CD1c-positive myeloid dendritic cell (primary cell): ENCODE measurements around the gene IGFBP7.

ENCODE experiments used
- DNase-seq: peaks from one replicate; pipeline ENCODE4 v3.0.0-alpha.2; 2016; ENCODE audit errors: extremely low spot score

The IGFBP7 gene

DNA sequence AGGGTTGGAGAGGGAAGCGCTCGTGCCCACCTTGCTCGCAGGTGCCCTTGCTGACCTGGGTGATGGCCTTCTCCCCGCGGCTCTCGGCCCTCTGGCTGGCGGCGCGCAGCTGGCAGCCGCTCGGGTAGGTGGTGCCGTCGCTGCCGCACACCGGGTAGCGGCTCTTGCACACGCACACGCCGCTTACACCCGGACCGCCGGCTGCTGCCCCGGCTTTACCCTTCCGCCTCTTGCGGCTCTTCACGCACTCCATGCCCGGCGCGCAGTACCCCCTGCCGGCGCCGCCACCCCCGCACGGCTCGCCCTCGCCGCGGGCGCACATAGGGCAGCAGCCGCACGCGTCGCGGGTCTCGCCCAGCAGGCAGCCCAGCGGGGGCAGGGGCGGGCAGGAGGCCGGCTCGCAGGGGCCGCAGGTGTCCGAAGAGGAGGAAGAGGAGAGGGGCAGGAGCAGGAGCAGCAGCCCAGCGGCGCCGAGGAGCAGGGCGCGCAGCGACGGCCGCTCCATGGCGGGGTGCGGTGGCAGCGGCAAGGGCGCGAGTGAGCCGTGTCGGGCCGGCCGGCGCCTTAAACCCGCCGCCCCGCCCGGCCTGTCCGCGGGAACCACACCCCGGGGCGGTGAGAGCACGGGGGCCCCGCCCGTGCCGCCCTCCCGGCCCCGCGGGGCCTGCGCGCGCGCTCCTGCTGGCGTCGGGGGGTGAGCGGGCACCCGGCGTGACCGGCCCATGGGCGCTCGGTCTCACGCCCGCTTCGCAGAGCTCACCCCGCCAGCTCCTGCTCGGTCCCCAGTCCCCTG, at the start of gene IGFBP7:
IGFBP7 (minus strand) TSS at position 539 of the 793 bp plus-strand sequence; CDS start at position 505, 34 bp downstream.
- peak; percentile 50 for DNase-seq

DNA sequence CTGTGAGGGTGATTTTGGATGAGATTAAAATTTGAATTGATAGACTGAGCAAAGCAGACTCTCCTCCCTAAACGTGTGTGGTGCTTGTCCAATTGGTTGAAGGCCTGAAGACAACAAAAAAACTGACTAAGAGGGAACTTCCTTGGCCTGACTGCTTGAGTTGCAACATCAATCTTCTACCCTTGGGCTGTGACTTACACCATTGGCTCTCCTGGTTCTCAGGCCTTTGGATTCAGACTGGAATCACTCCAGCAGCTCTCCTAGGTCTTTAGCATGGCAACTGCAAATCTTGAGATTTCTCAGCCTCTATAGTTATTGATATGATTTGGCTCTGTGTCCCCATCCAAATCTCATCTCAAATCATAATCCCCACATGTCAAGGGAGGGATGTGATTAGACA, 49.7 kb upstream of the IGFBP7 start:
- no peak for DNase-seq

- no peak for DNase-seq
Measured at GRCh38 chr4:57158762-57159161, 48.6 kb upstream of the IGFBP7 start.

DNA sequence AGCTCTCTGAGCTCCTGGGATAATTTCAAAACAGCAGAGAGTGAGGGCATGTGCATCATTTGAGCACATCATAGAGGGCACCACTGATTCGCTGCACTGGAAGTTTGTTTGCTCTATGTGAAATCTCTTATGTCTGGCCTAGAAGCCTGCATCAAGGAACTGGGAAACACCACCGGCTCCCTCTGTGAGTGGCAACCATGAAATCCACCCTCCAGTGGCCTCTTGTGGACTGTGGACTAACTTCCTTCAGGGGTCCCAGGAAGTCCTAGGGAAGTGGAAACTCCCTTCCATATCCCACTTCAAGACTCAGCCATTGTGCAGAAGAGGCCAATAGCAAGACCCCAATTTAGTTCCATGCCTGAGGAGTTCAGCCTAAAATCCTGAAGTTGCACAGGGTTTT, 48.0 kb upstream of the IGFBP7 start:
- no peak for DNase-seq

GRCh38 chr4:57157596-57158137, 47.5 kb upstream of the IGFBP7 start:
- no peak for DNase-seq

DNA sequence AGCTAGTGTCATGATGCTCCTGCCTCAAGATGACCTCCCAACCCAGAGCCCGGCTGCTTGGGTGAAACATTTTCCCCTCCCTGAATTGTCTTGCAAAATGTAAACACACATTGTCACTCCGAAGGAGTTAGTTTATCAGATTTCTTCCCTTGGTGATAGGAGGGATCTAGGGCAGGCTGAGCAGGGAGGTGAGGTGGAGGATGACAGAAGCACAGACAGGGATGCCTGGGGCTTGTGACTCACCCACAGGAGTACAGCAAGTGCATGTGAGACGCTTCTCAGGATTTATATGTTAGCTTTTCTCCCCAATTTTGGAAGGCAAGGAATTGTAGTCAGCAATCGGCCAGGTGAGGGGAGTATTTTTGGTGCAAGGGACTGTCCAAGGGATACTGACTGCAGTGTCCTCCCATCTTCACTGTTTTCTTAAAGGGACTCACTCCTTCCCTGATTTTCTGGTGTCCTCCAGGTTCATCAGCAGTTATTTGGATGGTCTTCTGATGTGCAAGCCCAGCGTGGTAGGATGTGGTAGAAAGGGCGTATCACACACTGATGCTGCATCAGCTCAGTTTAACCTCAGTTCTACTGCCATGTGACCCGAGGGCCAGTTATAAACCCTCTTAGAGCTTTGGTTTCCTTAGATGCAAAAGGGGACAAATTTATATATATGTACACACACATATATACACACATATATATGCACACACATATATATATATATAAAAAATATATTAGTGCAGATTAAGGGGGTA, 46.2 kb upstream of the IGFBP7 start:
- no peak for DNase-seq

DNA sequence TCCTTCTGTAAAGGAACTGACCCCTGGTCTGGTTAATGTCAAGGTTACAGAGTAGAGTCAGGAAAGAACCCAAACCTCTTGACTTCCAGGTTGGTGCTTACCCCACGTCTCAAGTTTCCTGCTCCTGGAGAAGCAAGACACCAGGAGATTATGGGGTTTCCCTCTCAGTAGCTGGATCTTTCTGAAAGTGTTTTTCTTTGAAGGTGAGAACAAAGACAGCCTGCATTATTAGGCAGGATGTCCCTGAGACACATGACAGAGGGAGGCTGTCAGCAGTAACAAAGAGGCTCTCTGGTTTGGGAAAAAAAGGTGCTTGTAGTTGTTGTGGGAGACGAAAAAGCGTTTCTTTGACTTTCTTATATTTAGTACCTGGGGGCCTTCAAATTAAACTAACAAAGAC, 44.7 kb upstream of the IGFBP7 start:
- DNase-seq = no peak

DNA sequence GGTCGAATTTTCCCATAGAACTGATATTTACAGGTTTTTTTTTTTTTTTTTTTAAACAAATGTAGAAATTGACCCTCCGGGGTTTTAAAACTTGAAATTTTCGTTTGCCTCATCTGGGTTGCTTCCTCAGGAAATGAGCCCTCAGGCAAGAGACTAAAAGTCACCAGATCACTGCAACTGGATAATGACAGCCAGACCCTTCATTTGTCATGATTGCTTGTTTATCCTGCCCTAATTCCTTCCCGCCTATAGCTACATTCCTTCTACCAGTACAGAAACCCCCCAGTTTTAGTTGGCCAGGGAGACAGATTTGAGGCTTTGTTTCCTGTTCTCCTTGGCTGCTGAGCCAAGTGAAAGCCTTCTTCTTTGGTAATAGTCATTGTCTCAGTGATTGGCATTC, 44.0 kb upstream of the IGFBP7 start:
- DNase-seq = no peak

DNA sequence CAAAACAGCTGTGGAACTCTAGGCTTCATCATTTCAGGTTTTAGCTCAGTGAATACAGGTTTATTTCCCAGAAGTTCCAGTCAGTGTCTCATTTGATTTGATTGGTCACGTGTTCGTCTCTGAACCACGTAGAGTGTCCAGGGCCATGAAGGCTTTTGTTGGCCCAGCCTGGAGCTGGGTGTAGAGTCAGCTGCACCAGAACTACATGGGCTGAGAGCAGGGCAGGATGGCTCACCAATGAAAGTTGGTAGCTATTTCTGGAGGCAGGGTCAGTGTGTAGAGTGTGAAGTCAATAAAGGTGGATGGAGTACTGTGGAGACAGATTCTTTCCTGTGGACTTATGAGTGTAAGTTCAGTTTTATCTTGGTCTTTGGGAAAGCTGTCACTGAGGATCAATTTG, 43.0 kb upstream of the IGFBP7 start:
- DNase-seq = no peak

DNA sequence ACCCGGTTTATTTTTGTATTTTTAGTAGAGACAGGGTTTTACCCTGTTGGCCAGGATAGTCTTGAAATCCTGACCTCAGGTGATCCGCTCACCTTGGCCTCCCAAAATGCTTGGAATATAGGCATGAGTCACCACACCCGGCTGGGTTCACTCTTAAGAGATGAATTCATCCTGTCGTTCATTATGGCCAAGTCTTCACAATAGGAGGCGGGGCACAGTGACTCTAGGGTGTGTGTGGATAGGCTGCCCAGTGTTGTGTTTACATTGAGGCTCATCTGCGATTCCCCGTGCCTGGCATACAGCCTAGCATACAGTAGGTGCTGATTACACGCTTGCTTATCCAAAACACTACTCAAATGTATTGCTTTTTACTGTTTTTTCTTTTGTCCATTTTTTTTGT, 41.3 kb upstream of the IGFBP7 start:
- DNase-seq = no peak

GRCh38 chr4:57149833-57150232, 39.6 kb upstream of the IGFBP7 start:
- DNase-seq = no peak

DNA sequence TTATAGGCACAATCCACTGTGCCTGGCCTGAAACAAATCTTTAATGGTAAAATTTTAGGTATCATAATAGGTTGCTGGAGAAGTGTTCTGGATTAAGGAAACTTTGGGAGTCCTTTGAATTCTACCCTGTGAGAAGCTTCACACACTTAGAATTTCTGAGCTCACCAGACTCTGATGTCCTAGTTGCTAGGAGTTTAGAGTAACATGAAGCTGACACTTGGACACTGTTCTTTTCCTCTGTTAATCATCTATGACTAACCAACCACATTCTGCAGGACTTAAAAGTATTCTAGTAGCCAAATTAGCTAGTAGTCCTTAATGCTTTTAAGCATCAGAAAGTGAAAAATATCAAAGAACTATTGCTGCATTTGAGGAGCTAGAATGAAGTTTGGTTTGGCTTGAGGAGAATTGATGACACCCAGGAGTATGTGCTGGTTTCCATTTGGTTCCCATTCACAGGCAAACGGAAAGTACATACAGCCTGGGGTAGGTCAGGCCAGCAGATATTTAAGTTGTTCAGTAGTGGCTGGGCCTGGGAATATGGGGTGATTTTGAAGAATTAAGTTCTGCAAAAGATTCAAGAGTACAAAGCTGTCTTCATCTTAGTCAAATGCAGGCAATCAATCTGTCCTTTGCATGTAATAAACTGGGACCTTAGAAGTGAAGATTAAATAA, 38.8 kb upstream of the IGFBP7 start:
- no peak for DNase-seq

- DNase-seq = no peak
Measured at GRCh38 chr4:57148177-57148576, 38.0 kb upstream of the IGFBP7 start.

DNA sequence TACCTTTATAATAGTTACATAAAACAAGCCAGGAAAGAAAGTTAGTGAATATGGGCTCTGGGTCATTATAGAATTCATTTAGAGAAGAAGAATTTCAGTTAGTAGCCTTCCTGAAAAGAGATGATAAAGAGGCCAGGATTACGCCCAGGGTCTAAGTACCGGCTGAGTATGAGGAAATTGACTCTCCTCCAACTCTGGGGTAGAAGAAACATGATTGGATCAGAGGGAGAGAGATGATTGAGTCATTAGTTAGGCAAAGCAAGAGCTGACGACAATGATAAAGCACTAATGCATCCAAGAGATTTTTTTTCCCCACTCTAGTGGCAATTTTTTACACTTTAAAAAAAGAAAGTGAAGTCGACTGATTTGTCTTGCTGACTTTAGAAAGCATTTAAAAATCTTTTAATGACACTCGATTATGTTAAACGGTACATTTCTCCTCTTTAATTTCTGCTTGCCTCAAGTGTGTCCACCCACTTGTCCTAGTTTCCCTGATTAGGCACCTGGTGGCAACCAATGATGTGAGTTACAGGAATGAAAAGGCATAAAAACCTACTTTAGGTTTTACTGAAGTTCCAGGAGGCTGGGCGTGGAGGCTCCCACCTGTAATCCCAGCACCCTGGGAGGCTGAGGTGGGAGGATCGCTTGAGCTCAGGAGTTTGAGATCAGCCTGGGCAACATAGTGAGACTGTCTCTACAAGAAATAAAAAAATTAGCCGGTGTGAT, 37.3 kb upstream of the IGFBP7 start:
- DNase-seq = no peak

DNA sequence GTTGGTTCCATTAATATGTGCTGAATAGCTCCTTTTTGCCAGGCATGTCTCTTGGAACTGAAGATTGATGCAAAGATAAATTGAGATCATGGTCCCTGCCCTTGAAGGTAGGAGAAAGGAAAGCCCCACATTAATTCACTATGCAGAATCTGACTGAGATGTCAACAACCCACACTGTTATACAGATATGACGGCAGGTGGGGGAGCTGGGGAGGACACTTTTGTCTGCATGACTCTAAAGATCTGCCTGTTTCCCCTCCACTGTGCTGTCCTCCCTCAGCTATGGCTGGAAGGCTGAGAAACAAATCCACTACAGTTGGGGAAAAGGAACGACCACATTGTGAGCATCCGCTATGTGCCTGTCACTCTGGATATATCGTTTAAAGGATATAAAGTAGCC, 36.3 kb upstream of the IGFBP7 start:
- no peak for DNase-seq

DNA sequence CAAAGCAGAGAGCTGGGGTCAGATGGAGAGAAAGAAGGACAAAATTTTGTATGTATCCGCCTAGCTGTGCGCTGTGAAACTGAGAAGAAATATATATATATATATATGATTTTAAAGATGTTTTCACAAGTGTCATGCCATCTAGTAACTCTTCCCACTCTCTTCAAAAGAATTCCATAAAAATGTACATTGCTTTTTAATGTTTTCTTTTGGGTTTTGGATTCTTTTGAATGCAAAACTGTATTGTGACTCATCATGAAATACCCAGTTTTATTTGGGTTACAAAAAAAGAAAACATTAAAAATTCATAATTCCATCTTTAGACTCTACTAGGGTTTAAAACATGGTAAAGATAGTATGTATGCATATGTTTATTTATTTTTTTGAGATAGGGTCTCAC, 34.3 kb upstream of the IGFBP7 start:
- DNase-seq = no peak

DNA sequence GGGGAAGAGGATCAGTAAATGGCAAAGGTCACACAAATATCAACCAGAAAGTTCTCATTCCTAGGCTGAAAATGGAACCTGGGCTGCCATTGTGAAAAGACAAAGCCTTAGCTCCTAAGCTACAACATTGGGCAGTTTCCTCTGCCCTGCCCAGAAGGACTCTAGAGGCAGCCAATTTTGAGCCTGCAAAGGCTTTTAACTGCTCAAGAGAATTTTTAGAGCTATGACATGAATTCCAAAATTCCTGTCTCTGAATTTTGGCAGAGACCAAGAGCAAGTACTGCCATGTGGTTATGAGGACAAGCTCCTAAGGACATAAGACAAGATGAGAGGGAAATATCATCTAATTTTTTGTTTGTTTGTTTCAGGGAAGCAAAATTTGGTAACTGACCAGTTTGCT, 29.6 kb upstream of the IGFBP7 start:
- DNase-seq = no peak

DNA sequence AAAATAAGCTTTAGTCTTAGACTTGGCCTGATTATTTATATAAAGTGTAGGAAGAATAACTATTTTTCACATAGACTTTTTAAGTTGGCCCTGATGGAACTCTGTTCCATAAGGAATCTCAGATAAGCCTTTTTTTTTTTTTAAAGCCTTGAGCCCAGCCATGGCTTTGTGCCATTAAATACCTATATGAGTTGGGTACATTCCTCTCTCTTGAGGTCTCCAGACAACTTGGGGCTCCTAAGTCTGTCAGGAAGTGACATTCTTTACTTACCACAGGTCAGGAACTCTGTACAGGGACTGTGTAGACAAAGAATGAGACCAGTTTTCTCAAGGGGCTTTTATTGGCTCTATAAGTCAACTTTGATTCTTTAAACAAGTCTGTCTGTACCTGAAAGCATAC, 27.1 kb upstream of the IGFBP7 start:
- DNase-seq = no peak

DNA sequence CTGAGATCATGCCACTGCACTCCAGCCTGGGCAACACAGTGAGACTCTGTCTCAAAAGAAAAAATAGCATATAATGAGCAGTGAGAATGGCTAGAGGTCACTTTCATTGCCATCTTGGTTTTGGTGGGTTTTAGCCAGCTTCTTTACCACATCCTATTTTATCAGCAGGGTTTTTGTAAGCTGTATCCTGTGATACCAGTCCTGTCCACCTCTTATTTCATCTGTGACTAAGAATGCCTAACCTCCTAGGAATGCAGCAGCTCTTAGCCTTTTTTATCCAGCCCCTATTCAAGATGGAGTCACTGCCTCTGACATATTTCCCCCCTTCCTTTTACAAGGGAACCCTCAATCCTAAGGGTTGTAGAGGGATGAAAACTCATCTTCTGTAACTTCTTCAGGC, 26.1 kb upstream of the IGFBP7 start:
- no peak for DNase-seq

DNA sequence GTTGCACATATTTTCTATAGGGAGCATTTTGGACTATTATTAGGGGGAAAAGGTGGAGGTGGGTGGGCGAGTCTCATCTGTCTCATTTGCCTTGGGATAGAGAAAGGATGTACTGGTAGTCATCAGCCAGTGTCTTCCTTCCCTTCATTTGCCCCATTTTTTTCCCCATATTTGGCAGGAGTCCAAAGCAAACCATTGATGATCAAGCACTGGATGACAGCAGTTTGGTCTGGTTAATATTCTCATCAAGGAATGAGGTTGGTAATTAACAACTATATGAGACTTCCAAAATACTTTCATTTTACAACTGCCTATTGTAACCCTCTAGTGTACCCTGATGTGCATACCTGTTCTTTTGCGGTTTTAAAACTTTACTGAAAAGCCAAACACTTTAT, 22.6 kb upstream of the IGFBP7 start:
- DNase-seq = no peak

- no peak for DNase-seq
Measured at GRCh38 chr4:57131849-57132742, 21.9 kb upstream of the IGFBP7 start.
